ENCODE data around the gene ORAI1. TPM values are rescaled to one million over a fixed set of nuclear protein-coding genes. Genes with fewer than 3 reads are reported as not detected.

Gene ORAI1
- total and polyA plus RNA-seq, 7 donors = 5.3 to 24.9 (median 9.6) TPM

GRCh38 chr12:121608301-121608700 is 18.0 kb upstream of the ORAI1 start:
- DNase-seq = no peak
- no peak overlapping the region for H3K4me3 ChIP-seq
- H3K27ac ChIP-seq = no peak overlapping the region
- no peaks in the 10 kb centered on the region for H3K9me3 ChIP-seq
- intact Hi-C loops (cut with DNase I) = no loop called here
- peaks cover 0 to 27% (median 16%) of the 10 kb centered on the region in 4 donors for H3K4me1 ChIP-seq
- no peaks in the 10 kb centered on the region for H3K27me3 ChIP-seq
- TF ChIP-seq POLR2AphosphoS5 (IDR thresholded peaks at IDR 0.05) = no peak
- TF ChIP-seq CTCF (IDR thresholded peaks at IDR 0.05) = no peak
- TF ChIP-seq EP300 (IDR thresholded peaks at IDR 0.05) = no peak
- TF ChIP-seq POLR2A (IDR thresholded peaks at IDR 0.05) = no peak
- no peaks in the 10 kb centered on the region for H3K36me3 ChIP-seq
- WGBS, 2 donors = 92 to 95% methylated on average over 6 of the region's 6 CpGs

- peaks cover 0 to 27% (median 16%) of the 10 kb centered on the region in 4 donors for H3K4me1 ChIP-seq
- DNase-seq = peak; percentile 89
- H3K9me3 ChIP-seq = no peaks in the 10 kb centered on the region
- TF ChIP-seq POLR2A (IDR thresholded peaks at IDR 0.05) = no peak
- TF ChIP-seq EP300 (IDR thresholded peaks at IDR 0.05) = peak in 1 of 4 donors; percentile 64
- peak; percentile 64 to 79 (median 70) for TF ChIP-seq POLR2AphosphoS5 (IDR thresholded peaks at IDR 0.05)
- intact Hi-C loops (cut with DNase I) = loop anchor here (2.0 to 5.0 kb wide), 2 partner anchors 20 to 33 kb away; no protein-coding TSS in a partner anchor
- H3K36me3 ChIP-seq = no peaks in the 10 kb centered on the region
- 27 to 54% methylated on average over 11 of the region's 11 CpGs for WGBS, 2 donors
- no peaks in the 10 kb centered on the region for H3K27me3 ChIP-seq
- peak overlapping the region; percentile 78 to 86 (median 81) for H3K27ac ChIP-seq
- peak overlapping the region in 3 of 4 donors; percentile 12 to 19 (median 17) for H3K4me3 ChIP-seq
Measured at GRCh38 chr12:121610239-121611149, 15.8 kb upstream of the ORAI1 start.

- no peak overlapping the region for H3K4me3 ChIP-seq
- no peak for DNase-seq
- intact Hi-C loops (cut with DNase I) = loop anchor here (2.0 to 5.0 kb wide), 2 partner anchors 21 to 34 kb away; no protein-coding TSS in a partner anchor
- no peaks in the 10 kb centered on the region for H3K36me3 ChIP-seq
- H3K4me1 ChIP-seq = peaks cover 0 to 27% (median 16%) of the 10 kb centered on the region in 4 donors
- TF ChIP-seq POLR2AphosphoS5 (IDR thresholded peaks at IDR 0.05) (no peak), CTCF (IDR thresholded peaks at IDR 0.05) (no peak), POLR2A (IDR thresholded peaks at IDR 0.05) (no peak), EP300 (IDR thresholded peaks at IDR 0.05) (no peak)
- H3K27ac ChIP-seq = peak overlapping the region; percentile 78 to 86 (median 81)
- no peaks in the 10 kb centered on the region for H3K27me3 ChIP-seq
- H3K9me3 ChIP-seq = no peaks in the 10 kb centered on the region
- WGBS, 2 donors = 89 to 92% methylated on average over 2 of the region's 2 CpGs
Measured at GRCh38 chr12:121611306-121611705, 15.0 kb upstream of the ORAI1 start.

GRCh38 chr12:121613462-121613861 is 12.9 kb upstream of the ORAI1 start:
- intact Hi-C loops (cut with DNase I) = loop anchor here (5.0 kb wide), 1 partner anchor 36 kb away; no protein-coding TSS in a partner anchor
- Histone ChIP-seq H3K4me1 (peaks cover 0 to 27% (median 16%) of the 10 kb centered on the region in 4 donors), H3K36me3 (no peaks in the 10 kb centered on the region), H3K9me3 (no peaks in the 10 kb centered on the region), H3K27me3 (no peaks in the 10 kb centered on the region), H3K4me3 (no peak overlapping the region), H3K27ac (no peak overlapping the region)
- 88 to 89% methylated on average over 7 of the region's 7 CpGs for WGBS, 2 donors
- TF ChIP-seq EP300 (IDR thresholded peaks at IDR 0.05) (no peak), CTCF (IDR thresholded peaks at IDR 0.05) (no peak), POLR2A (IDR thresholded peaks at IDR 0.05) (no peak), POLR2AphosphoS5 (IDR thresholded peaks at IDR 0.05) (no peak)
- DNase-seq = no peak

- Histone ChIP-seq H3K4me3 (no peak overlapping the region), H3K4me1 (peaks cover 0 to 24% (median 13%) of the 10 kb centered on the region in 4 donors), H3K27ac (no peak overlapping the region), H3K27me3 (no peaks in the 10 kb centered on the region), H3K36me3 (no peaks in the 10 kb centered on the region), H3K9me3 (no peaks in the 10 kb centered on the region)
- 75 to 76% methylated on average over 9 of the region's 9 CpGs for WGBS, 2 donors
- TF ChIP-seq POLR2AphosphoS5 (IDR thresholded peaks at IDR 0.05) (no peak), CTCF (IDR thresholded peaks at IDR 0.05) (no peak), EP300 (IDR thresholded peaks at IDR 0.05) (no peak)
- intact Hi-C loops (cut with DNase I) = loop anchor here (5.0 kb wide), 1 partner anchor 38 kb away; no protein-coding TSS in a partner anchor
- DNase-seq = no peak
Measured at GRCh38 chr12:121614872-121615467, 11.4 kb upstream of the ORAI1 start.

All from sigmoid colon (tissue), 7 donors.